Sigmoid colon (tissue), 7 donors: Measurements from ENCODE around the gene C14orf132. TPM values are rescaled to one million over a fixed set of nuclear protein-coding genes. Genes with fewer than 3 reads are reported as not detected.

Source experiments
- DNase-seq: peaks from one replicate; pipeline ENCODE4 v3.0.0-alpha.2; 2019
- H3K27ac ChIP-seq, 4 donors: fragments of 200-600 bp; sonication (generic); one replicate each; pipeline ENCODE4 v1.5.1; 2016 to 2019; ENCODE audit warnings: mild to moderate bottlenecking in 1 of 4
- H3K27me3 ChIP-seq, 3 donors: fragments of 200-600 bp; sonication (generic); one replicate each; pipeline ENCODE4 v1.5.1; 2019; ENCODE audit warnings: mild to moderate bottlenecking in 1 of 3
- H3K36me3 ChIP-seq, 4 donors: fragments of 200-600 bp; sonication (generic); one replicate each; pipeline ENCODE4 v1.5.1; 2016 to 2019
- H3K4me1 ChIP-seq, 4 donors: fragments of 200-600 bp; sonication (generic); one replicate each; pipeline ENCODE4 v1.5.1; 2017 to 2019
- H3K4me3 ChIP-seq, 4 donors: fragments of 200-600 bp; sonication (generic); one replicate each; pipeline ENCODE4 v1.5.1; 2017 to 2019; ENCODE audit warnings: mild to moderate bottlenecking in 2 of 4, moderate library complexity in 1 of 4
- H3K9me3 ChIP-seq, 4 donors: fragments of 200-600 bp in 3 of 4; sonication (generic) in 3 of 4; one replicate each; pipeline versions ENCODE4 v1.5.1 to v1.6.1; 2013 to 2019
- EP300 ChIP-seq, 4 donors: sonication (generic); formaldehyde crosslinking; IDR thresholded peaks; one replicate each; pipeline ENCODE4 v1.6.1; 2017; ENCODE audit warnings: antibody characterized with exemption in 4 of 4
- POLR2A ChIP-seq, 2 donors: fragments of 450-650 bp; IDR thresholded peaks; one replicate each; pipeline ENCODE4 v1.6.1; 2016; ENCODE audit warnings: antibody characterized with exemption in 2 of 2, mild to moderate bottlenecking in 2 of 2, moderate library complexity in 2 of 2
- POLR2AphosphoS5 ChIP-seq, 4 donors: sonication (generic); formaldehyde crosslinking; IDR thresholded peaks; one replicate each; pipeline ENCODE4 v1.6.1; 2017; ENCODE audit warnings: antibody characterized with exemption in 4 of 4
- WGBS, 2 donors: extraction: QIAGEN DNeasy Blood & Tissue Kit; methylation state at CpG; one replicate each; pipeline ENCODE4 v1.1.7; 2013; 5-methylcytosine and 5-hydroxymethylcytosine counted together
- intact Hi-C: fragments of 100-400 bp; cut with DNase I; formaldehyde crosslinking; loops from one replicate; pipeline ENCODE4 v1.15.1; 2023
- polyA plus RNA-seq, 3 donors: library from polyadenylated mRNA; stranded (reverse); fragments of 200-250 nt; gene quantifications; one replicate each; pipeline ENCODE4 v1.2.3, GENCODE V29; 2013
- total RNA-seq, 4 donors: library from RNA; depleted of rRNA; stranded (reverse); fragments of >200 nt; gene quantifications; one replicate each; pipeline ENCODE4 v1.1.0, GENCODE V29; 2016
- TF ChIP-seq, protein P1 (sequence below), 4 experiments: fragments of 450-650 bp in 3 of 4; fragments of 200-600 bp in 1 of 4; IDR thresholded peaks; one replicate each; pipeline ENCODE4 v1.5.1; 2016 to 2019; ENCODE audit warnings: antibody characterized with exemption in 4 of 4, mild to moderate bottlenecking in 3 of 4, moderate library complexity in 2 of 4
- donor health status: healthy with polysubstance abuse.
- donor health status: Bipolar disorder and iron deficiency.
- donor health status: healthy.

Gene C14orf132
- total and polyA plus RNA-seq, 7 donors: 2.4 to 30.4 (median 10.4) TPM

DNA sequence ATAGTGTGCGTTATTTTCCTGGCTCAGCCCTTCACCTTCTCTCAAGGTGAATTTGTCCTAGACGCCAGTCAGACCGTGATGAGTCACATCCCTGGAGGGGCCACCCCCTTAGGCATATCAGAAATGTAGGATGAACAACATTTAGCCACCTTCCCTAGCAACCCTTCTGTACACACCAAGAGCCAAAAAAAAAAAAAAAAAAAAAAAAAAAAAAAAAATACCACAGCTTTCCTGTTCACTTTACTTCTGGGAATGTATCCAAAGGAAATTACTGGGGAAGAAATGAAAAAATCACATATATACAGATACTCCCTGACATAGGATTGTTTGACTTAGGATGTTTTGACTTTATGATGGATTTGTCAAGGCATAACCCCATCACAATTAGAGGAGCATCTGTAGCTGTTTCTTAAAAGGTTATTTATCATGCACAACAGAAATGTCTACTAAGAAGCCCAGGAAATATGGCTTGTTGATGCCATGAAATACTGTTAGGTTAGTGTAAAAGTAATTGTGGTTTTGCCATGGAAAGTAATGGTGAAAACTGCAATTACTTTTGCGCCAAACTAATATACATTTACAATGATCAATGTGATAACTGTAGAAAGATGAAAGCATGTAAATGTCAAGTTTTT, 97.3 kb downstream of the C14orf132 start:
- no peak overlapping the region for H3K4me3 ChIP-seq
- no peaks in the 10 kb centered on the region for H3K36me3 ChIP-seq
- H3K27me3 ChIP-seq: no peaks in the 10 kb centered on the region
- WGBS, 2 donors: 50 to 60% methylated on average over 4 of the region's 4 CpGs
- TF ChIP-seq, protein P1, sequence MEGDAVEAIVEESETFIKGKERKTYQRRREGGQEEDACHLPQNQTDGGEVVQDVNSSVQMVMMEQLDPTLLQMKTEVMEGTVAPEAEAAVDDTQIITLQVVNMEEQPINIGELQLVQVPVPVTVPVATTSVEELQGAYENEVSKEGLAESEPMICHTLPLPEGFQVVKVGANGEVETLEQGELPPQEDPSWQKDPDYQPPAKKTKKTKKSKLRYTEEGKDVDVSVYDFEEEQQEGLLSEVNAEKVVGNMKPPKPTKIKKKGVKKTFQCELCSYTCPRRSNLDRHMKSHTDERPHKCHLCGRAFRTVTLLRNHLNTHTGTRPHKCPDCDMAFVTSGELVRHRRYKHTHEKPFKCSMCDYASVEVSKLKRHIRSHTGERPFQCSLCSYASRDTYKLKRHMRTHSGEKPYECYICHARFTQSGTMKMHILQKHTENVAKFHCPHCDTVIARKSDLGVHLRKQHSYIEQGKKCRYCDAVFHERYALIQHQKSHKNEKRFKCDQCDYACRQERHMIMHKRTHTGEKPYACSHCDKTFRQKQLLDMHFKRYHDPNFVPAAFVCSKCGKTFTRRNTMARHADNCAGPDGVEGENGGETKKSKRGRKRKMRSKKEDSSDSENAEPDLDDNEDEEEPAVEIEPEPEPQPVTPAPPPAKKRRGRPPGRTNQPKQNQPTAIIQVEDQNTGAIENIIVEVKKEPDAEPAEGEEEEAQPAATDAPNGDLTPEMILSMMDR (IDR thresholded peaks at IDR 0.05): no peak
- TF ChIP-seq POLR2A (IDR thresholded peaks at IDR 0.05) (no peak), EP300 (IDR thresholded peaks at IDR 0.05) (no peak), POLR2AphosphoS5 (IDR thresholded peaks at IDR 0.05) (no peak)
- H3K9me3 ChIP-seq: peaks cover 0 to 6% (median 0%) of the 10 kb centered on the region in 4 donors
- H3K4me1 ChIP-seq: no peaks in the 10 kb centered on the region
- intact Hi-C loops: no loop called here
- no peak for DNase-seq
- peak overlapping the region in 2 of 4 donors; percentile 29 to 45 for H3K27ac ChIP-seq

DNA sequence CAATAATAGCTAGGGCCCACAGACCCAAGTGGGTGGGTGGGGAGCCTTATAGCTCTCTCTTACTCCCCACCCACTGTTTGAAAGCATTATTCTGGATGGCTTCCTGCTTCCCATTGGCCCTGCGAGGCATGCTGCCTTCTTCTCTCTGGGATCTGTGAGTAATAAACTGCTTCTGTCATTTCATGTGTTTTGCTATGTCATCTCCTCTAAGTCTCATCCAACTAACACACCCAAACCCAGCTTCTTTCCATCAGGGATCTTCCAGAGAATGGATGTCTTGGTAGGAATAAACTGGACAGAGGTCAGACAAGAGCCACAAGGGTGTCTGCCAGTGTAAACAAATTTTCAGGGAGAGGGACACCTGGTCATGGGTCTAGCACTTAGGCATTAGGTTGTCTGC, 99.1 kb downstream of the C14orf132 start:
- H3K4me1 ChIP-seq: no peaks in the 10 kb centered on the region
- no peak for TF ChIP-seq POLR2A (IDR thresholded peaks at IDR 0.05)
- TF ChIP-seq, protein P1 (IDR thresholded peaks at IDR 0.05): no peak
- no peak for TF ChIP-seq EP300 (IDR thresholded peaks at IDR 0.05)
- TF ChIP-seq POLR2AphosphoS5 (IDR thresholded peaks at IDR 0.05): no peak

DNA sequence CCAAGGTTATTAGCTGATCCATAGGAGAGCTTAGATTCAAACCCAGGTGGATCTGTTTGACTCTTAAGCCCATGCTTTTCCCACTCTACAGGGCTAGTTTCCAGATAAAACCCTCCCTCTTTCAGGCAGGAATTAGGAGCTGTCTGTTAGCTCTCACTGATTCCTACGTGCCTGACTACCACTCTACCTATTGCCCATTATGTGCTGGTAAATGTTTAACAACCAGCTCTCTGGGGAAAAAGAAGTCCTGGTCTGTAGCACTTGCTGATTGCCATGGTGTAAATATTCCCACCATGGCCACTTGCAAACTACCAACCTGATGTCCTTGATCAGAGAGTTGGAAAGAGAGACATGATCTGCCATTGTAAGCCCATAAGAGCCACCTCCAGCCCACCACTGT, 100.0 kb downstream of the C14orf132 start:
- Histone ChIP-seq H3K4me3 (no peak overlapping the region), H3K9me3 (peaks cover 0 to 6% (median 0%) of the 10 kb centered on the region in 4 donors), H3K27me3 (no peaks in the 10 kb centered on the region), H3K27ac (no peak overlapping the region), H3K36me3 (no peaks in the 10 kb centered on the region), H3K4me1 (no peaks in the 10 kb centered on the region)
- no peak for DNase-seq
- intact Hi-C loops: no loop called here
- 29 to 54% methylated on average over 1 of the region's 1 CpG for WGBS, 2 donors
- TF ChIP-seq, protein P1 (IDR thresholded peaks at IDR 0.05): no peak
- TF ChIP-seq POLR2A (IDR thresholded peaks at IDR 0.05) (no peak), POLR2AphosphoS5 (IDR thresholded peaks at IDR 0.05) (no peak), EP300 (IDR thresholded peaks at IDR 0.05) (no peak)

More for the DNA sequence above, 99.1 kb downstream of the C14orf132 start:
- H3K36me3 ChIP-seq: no peaks in the 10 kb centered on the region
- H3K27ac ChIP-seq: no peak overlapping the region
- WGBS, 2 donors: 86 to 94% methylated on average over 1 of the region's 1 CpG
- H3K4me3 ChIP-seq: no peak overlapping the region
- peaks cover 0 to 6% (median 0%) of the 10 kb centered on the region in 4 donors for H3K9me3 ChIP-seq
- no peak for DNase-seq
- intact Hi-C loops: no loop called here
- H3K27me3 ChIP-seq: no peaks in the 10 kb centered on the region

DNA sequence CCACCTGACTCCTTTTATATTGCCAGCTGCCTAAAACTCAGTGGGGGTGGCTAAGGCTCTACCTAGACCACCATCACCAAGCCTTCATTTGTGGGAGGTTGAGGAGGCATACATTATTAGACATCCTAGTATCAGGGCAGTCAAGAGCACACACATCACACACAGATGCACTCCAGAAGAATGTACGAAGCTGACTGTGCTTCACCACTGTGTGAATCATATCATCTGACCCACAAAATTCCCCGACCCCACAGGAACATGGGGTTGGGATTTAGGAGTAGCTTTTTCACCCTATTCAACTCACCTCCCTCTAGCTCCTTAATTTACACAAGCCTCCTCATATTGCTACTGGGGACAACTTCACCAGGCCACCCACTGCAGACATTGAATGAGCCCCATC, 100.7 kb downstream of the C14orf132 start:
- WGBS, 2 donors: 79 to 81% methylated on average over 2 of the region's 2 CpGs
- no peak for TF ChIP-seq POLR2AphosphoS5 (IDR thresholded peaks at IDR 0.05)
- TF ChIP-seq, protein P1 (IDR thresholded peaks at IDR 0.05): no peak
- no peak for TF ChIP-seq EP300 (IDR thresholded peaks at IDR 0.05)
- no peak for TF ChIP-seq POLR2A (IDR thresholded peaks at IDR 0.05)

More for the DNA sequence above, 100.7 kb downstream of the C14orf132 start:
- no peaks in the 10 kb centered on the region for H3K4me1 ChIP-seq
- H3K4me3 ChIP-seq: no peak overlapping the region
- intact Hi-C loops: no loop called here
- DNase-seq: no peak
- H3K27me3 ChIP-seq: no peaks in the 10 kb centered on the region
- peaks cover 0 to 6% (median 0%) of the 10 kb centered on the region in 4 donors for H3K9me3 ChIP-seq
- H3K27ac ChIP-seq: no peak overlapping the region
- no peaks in the 10 kb centered on the region for H3K36me3 ChIP-seq
